DMS114 treated with DMSO at 0.1 percent for 48 hours (cell line): ENCODE results near the gene GAK.

ENCODE experiments used
- DNase-seq: peaks from one replicate; lab custom pipeline; 2025; ENCODE audit not compliant: unreplicated experiment; lab: John Stamatoyannopoulos, UW

The GAK gene

DNA sequence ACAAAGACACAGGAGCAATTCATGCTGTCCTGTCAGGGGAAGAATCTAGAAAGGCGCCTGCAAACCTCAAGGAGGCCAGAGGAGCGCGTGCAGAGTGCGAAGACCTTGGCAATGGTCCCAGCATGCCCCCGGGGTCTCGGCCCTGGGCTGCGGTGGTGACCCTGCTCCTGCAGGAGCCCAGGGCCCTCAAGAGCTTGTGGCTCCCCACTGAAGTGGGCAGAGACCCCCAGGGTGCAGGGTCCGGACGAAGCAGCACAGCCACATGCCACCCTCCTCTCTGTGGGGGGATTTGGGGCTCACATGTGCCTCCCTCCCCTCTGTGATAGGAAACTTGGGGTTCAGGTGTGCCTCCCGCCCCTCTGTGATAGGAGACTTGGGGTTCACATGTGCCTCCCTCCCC is 39.3 kb downstream of the GAK start:
- no peak for DNase-seq

DNA sequence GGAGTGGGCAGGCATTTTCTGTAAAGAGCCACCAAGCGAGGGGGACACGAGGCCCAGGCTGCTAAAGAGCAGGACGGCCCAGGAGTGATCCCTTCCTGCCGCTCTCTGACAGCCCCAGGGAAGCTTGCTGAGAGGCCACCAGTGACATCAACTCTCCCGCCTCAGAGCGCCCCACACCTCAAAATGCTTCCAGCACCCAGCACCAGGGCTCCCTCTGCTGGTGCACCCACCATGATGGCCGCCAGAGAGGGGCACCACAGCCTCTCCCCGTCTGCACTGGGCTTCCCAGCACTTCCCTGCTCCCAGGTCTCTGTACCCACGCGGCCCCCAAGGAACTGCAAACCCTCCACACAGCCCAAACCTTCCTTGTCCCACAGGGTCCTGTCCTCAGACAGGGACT is 40.4 kb downstream of the GAK start:
- DNase-seq: no peak

DNA sequence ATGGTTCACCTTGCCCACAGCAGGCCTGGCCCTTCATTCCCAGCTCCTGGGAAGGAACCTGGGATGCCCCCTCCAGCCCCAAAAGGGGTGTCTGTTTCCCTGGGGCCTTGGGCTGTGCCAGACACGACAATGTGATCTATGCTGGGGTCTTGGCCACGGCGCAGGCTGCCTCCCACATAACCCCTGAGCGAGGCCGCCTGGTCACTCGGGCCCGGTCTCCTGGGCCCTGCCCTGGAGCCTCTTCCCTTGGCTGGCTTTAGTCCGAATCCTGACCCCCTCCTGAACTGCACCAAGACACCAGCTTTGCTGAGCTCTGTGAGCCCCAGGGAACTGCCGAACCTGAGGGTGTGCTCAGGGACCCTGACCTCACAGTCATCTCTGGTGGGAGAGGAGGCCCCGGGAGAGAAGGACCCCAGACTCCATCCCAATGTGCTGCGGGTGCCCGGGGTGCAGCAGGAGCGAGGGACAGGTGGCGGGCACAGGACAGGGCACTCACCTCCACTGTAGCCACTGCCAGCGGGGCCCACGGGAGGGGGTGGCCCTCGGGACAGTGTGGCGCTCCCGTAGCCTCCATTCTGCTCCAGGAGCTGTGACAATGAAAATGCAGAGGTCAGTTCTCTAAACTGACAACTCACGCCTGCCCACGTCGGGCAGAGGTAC is 42.0 kb downstream of the GAK start:
- no peak for DNase-seq

DNA sequence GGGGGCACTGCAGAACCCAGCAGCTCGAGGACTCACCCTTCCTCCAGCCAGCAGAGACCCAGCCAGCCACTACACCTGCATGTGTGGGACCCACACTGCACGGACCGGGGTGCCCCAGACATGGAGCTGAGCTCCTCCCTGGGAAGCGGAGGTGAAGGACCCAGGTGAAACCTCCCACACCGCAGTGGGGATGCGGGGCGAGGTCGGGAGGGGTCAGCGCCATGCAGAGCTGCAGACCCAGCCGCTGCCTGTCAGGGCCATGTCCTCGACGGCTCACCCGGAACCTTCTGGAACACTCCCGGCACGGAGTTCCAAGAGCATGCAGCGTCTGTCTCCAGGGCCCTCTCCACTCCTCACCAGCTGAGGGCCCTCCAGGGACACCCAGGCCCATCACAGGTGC is 42.6 kb downstream of the GAK start:
- DNase-seq: no peak

DNA sequence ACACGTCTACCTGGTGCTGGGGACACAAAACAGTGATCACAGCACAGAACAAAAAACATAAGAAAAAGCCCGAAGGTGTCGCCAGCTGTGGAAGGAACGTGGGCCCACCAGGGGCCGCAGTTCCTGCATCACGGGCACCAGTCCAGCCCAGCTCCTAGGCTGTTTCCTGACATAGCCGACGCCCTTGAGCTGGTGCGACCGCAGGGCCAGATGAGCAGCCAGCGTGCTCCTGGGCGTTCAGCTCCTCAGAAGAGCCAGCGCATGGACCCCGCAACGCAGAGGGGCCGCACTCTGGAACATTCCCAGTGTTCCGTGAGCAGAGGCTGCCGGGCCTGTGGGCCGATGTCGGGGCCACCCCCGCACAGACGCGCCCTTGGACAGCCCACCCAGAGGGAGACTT is 44.1 kb downstream of the GAK start:
- no peak for DNase-seq

DNA sequence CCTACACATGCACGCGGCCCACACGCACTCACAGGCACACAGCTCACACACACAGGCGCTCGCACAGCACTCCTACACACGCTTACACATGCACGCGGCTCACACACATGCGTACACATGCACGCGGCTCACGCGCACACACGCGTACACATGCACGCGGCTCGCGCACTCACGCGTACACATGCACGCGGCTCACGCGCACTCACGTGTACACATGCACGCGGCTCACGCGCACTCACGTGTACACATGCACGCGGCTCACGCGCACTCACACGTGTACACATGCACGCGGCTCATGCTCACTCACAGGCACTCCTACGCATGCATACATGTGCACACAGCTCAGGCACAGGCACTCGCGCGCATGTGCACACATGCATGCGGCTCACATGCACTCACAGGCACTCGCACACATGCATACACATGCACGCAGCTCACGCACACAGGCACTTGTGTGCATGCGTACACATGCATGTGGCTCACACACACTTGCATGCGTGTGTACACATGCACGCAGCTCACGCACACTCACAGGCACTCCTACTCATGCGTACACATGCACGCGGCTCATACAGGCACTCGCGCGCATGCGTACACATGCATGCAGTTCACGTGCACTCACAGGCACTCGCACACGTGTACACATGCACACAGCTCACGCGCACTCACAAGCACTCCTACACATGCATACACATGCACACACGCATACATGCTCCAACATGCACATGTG is 44.9 kb downstream of the GAK start:
- DNase-seq: no peak

DNA sequence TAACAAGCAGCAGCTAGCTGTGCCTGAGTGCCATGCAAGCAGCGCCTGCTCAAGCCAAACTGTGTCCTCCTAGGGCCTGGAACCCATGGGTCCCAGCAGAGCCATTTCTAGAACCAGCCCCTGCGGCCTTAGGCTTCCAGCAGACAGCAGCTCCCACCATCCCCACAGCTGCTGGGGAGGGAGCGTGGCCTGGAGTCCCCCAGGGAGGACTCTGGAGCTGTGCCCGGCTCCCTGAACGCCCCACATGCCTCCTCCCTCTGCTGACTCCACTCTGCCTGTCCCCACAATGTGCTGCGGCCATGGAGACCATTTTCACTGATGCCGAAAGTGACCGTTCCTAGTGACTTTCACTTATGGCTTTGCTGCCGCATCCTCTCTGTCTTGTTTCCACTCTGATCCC is 45.9 kb downstream of the GAK start:
- no peak for DNase-seq

DNA sequence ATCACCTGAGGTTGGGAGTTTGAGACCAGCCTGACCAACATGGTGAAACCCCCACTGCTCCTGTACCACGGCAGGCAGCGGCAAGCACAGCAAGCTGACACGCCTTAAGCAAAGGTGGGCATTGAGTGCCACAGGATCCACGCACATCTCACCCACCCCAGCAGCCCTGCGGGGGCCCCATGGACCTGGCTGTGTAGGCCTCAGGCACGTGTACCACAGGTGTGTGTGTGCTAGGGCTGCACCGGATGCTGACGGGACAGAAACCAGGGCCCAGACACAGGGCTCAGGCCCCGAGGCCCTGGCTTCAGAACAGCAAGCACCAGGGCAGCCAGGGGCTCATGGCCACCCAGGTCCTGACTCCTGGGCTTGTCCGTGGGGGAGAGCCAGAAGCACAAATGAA is 46.8 kb downstream of the GAK start:
- no peak for DNase-seq

DNA sequence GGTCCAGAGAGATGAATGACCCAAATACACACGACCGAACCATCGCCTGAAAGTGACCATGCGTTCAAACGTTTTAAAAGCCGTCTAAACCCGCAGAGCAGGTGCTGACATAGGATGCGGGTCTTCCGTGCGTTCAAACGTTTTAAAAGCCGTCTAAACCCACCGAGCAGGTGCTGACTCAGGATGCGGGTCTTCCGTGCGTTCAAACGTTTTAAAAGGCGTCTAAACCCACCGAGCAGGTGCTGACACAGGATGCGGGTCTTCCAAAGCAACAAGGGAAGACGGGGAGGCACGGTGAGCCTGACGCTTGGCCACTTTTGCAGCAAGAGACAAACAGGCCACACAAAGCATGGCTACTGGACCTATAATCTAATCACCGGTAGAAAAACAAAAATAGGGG is 47.2 kb downstream of the GAK start:
- no peak for DNase-seq

DNA sequence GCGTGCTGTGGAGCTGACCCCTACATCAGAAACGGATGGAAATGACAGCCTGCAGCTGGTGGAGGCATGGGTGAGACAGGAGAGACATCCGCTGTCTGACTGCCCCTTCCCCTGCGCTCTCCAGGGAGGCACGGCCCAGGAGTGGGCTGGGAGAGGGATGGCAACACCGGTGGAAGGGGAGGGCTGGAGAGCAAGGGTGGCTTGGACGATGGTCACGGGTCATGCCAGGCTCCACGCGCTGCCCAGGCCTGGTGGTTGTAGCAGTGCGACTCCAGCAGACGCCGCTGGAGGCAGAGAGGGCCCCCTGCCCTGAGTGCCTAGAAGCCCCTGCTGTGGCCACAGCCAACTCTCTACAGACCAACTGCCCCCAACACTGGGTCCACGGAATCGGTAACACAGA is 47.9 kb downstream of the GAK start:
- DNase-seq: no peak

DNA sequence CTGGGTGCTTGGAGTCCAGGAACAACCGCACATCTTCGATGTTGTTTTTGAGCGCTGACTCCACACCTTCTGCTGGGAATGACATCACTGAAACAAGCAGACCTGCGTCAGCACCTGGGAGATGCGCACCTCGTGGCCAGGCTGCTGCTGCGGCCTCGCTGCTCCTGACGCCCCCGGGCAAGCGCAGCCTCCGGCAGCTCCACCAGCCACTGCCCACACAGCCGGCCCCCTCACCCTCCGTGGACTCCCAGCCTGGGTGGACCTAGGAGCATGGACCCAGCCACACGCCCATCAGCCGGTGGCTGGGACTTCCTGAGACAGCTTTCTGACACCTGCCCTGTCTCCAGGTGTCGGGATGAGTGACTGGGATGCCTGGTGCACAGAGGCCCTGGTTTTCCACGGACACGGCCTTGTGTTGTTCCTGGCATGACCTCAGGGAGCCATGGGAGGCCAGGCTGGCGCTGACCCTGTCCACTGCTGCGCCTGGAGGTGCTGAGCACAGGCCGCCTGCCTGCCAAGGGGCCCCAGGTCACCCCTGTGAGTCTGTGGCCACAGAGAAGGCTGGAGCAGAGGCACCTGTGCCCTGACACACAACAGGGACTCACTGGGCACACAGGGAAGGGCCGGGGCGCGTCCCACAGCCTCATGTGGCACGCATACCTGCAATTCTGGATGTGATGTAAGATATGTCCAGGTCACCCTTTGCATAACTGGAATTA is 48.6 kb downstream of the GAK start:
- DNase-seq: no peak

DNA sequence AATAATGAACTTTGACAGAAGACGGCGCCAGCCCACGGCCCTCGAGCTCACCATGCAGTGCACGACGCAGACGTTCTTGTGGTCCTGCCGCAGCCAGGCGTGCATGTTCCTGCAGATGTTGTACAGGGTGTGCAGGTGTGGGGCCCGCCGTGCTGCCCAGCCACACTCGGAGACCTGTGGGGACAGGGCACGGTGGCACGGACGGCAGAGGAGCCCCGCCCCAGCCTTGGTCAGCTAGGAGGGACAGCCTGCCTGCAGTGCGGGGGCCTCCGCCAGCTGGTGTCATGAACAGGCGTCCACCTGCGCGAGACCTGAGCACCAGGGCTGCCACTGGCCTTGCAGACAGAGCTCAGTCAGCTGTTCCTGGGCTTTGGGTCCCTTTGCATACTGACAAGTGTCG is 49.5 kb downstream of the GAK start:
- no peak for DNase-seq

DNA sequence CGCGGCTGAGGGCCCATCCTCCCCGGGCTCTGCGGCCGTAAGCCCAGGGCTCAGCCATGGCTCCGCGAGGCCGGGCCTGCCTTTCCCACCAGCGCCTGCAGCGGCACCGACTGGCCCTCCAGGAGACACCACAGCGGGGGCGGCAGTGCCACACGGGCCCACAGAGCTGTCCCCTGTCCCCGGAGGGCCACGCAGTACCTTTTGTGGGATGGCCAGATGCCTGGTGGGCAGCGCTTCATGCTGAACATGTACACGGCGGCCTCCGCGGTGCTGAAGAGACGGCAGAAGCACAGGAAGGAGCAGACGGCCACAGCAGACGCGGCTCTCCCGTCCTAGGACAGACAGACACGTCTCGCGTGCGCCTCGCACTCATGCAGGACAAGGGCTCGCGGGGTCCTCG is 50.4 kb downstream of the GAK start:
- DNase-seq: no peak

DNA sequence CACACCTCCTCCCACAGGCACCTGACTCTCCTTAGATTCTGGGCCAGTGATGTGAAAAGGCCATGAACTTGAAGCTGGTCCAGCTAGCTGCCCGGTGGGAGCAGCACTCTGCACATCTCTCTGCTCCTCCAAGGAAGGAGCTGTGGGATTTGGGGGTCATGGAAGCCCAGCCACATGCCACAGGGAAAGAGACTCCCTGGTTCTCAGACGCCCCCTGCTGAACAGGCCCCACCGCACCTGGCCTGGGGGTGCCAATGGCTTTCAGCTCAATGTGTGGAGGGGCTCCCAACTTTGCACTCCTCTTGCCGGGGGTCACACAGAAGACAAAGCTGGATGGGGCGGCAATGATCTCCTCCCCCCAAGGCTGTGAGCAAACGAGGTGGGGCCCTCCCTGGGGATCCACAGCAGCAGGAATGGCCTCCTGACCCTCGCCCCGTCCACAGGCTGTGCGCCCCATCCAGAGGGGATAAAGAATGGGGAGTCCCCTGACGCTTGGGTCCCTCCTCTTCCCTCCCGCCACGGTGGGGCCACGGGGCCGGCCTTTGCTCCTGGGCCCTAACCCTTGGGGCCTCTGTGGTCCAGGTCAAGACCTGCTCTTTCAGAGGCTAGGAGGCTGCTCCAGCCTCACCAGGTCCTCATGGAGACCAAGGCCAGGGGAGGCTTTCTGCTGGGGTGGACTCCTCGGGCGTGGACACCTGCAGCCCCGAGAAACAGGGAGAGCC is 51.3 kb downstream of the GAK start:
- DNase-seq: no peak

DNA sequence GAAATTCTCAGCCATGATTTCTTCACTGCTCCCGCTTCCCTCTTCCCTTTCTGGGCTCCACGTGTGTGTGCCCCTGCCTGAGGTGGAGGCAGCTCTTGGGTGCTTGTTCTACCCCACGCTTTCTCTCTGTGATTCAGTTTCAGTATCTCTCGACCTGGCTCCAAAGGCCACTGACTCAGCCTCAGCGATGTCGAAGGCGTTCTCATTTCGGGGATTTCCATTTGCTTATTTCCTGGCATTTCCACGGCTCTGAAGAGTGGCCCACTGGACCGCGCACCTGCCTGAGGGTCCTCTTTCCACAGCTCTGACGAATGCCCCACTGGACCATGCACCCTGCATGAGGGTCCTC is 52.4 kb downstream of the GAK start:
- DNase-seq: no peak

DNA sequence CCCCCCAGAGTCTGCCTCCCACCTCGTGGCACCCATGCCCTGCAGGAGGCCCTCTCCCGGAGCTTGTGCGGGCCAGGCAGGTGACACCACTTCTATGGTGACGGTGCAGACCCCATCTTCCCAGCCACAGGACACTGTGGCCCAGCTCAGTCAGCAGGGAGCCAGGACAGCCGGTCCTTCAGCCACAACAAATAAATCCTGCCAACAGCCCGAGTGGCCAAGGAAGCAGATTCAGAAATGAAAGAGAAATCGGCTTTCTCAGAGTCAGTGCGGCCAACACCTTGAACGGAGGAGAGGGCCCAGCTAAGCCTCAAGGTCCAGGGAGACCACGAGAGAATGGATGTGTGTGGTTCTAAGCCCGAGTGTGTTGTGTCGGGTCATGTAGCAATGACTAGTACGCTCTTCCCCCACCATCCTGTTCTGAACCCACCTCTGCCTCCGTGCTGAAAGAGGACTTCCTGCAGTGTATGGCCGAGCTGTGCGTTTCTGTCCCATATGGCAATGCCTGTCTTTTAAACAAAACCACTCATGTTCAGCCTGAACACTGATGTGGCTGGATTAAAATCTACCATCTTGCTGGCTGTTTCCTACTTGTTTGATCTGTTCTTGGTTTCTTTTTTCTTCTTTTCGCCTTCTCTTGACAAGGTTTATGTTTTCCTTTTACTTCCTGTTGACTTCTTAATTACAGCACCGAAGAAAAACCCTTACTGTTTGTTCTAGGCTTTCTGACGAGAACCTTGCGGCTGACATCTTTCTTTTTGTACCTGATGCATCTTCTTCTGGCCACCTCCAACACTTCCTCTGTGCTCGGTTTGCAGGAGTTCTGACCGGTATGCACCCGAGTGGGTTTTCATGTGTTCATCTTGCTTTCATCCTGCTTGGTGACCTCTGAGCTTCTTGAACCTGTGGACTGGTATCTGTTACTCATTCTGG is 53.1 kb downstream of the GAK start:
- no peak for DNase-seq

DNA sequence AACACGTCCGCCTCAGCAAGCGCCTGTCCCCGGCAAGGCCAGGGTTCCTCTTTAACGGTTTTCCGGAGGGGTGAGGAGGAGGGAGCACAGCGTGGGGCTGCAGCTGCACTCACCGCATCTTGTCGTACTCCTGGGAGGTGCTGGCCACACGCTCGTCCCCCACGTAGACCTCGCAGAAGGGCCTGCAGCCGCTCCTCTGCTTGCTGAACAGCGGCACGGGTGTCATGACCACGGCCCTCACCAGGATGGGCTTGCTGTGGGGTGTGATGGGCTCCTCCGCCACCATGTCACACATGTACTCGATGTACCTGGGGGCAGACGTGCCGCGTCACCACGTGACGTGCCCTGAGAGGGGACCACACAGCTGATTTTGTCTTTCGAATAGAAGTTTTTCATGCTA is 54.6 kb downstream of the GAK start:
- DNase-seq: no peak

DNA sequence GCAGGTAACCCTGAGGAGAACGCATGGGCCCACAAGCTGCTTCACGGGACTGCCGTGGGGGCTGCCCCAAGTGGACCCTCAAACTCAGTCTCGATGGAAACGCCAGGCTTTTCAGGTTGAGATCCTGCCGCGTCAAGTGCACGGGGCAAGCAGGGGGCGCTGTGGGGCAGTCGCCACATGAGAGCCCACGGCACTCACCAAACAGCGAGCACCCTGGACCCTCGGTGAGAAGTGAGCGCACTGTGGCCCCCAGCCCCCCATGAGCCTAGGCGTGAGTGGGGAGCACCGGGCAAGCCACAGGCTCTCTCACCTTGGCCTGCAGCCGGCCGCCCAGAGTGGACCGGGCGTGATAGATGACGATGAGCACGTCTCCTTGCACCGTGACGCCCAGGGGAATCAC is 55.3 kb downstream of the GAK start:
- DNase-seq: no peak

DNA sequence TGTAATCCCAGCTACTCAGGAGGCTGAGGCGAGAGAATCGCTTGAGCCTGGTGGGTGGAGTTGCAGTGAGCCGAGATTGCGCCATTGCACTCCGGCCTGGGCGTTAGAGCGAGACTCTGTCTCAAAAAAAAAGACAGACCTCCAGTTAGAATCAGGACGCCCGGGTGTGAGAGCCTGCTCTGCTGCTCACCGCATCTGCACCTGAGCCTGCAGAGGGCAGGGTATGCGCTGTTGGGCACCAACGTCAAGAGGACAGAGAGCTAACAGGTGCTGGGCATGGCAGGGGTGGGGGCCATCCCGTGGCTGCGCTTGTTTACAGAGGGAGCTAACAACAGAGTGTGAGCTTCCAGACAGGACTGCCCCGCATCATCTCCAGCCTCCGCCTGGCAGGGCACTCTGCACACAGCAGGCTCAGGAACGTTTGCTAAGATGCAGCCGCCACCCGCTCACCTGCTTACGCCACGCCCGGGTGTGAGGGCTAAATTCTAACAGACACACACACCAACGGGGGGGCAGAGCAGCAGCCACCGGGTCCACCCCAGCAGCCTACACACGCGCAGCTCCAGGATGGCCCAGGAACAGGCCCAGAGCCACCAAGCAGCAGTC is 56.2 kb downstream of the GAK start:
- no peak for DNase-seq
